ENCODE results near the gene LAMC1. TPM values are rescaled to one million over a fixed set of nuclear protein-coding genes. Genes with fewer than 3 reads are reported as not detected.

Gene LAMC1
- total and polyA plus RNA-seq, 10 of the 15 experiments (the other 5 are each of a cell fraction or from before 2014, with no cell fraction given) = 4.6 to 51.4 (median 25.6) TPM

- TF ChIP-seq RCOR1 (conservative IDR thresholded peaks at IDR 0.05; ENCODE audit: low read depth, low read length) = no peak
- no peak for TF ChIP-seq ZNF384 (IDR thresholded peaks at IDR 0.05; ENCODE audit: borderline replicate concordance, low read depth, low read length)
Measured at GRCh38 chr1:183147735-183148134, 124.5 kb downstream of the LAMC1 start (continued).

GRCh38 chr1:183148599-183148998 lies 125.4 kb downstream of the LAMC1 start:
- Histone ChIP-seq H2AFZ (ENCODE audit: control insufficient read depth, low read depth, low read length) (no peak overlapping the region), H3K4me3 (no peak overlapping the region), H3K4me1 (ENCODE audit: control insufficient read depth, insufficient read depth, low read length) (no peaks in the 10 kb centered on the region), H3K27me3 (replicated peaks in 1 of 2; ENCODE audit: control insufficient read depth in 2 of 2, insufficient read depth in 2 of 2, low read length in 1 of 2) (no peaks in the 10 kb centered on the region), H3K27ac (ENCODE audit: control insufficient read depth, insufficient read depth) (no peak overlapping the region), H4K20me1 (ENCODE audit: control insufficient read depth, insufficient read depth) (no peaks in the 10 kb centered on the region), H3K9ac (ENCODE audit: control insufficient read depth, insufficient read depth, low read length) (no peak overlapping the region), H3K79me2 (ENCODE audit: control insufficient read depth, insufficient read depth, low read length) (no peaks in the 10 kb centered on the region), H3K4me2 (ENCODE audit: control insufficient read depth, insufficient read depth) (no peak overlapping the region), H3K36me3 (ENCODE audit: control insufficient read depth in 2 of 2, insufficient read depth in 2 of 2, low read length in 1 of 2) (no peaks in the 10 kb centered on the region), H3K9me3 (replicated peaks; ENCODE audit: control insufficient read depth, insufficient read depth, low read length) (no peaks in the 10 kb centered on the region)
- in situ Hi-C loops (cut with MboI) (no loop called here), intact Hi-C loops (cut with micrococcal nuclease; ENCODE audit: unreplicated experiment) (no loop called here)
- no TSS peak for BruUV-seq (replicated peaks)
- POLR2A ChIA-PET = no interaction called here
- SMC1A ChIA-PET (ENCODE audit: uncharacterized antibody, unreplicated experiment) = no interaction called here
- no peak for FAIRE-seq
- DNase-seq (ENCODE audit: low read depth, low spot score) = no peak
- no peak; the same call in 1 of the 3 replicates for ATAC-seq
- CTCF ChIA-PET = interaction anchor here (1.4 kb wide), 1 partner anchor 186 kb away, joined by 5 read pairs; no protein-coding TSS in a partner anchor
- TF ChIP-seq TCF3 (IDR thresholded peaks at IDR 0.05; ENCODE audit: borderline replicate concordance, insufficient read depth, low read depth, low read length) (no peak), ZNF24 (IDR thresholded peaks at IDR 0.05) (no peak), CHD2 (IDR thresholded peaks at IDR 0.05; ENCODE audit: borderline replicate concordance, low read depth, low read length) (no peak), STAT3 (IDR thresholded peaks at IDR 0.05; ENCODE audit: low read depth, low read length) (no peak), ETV6 (conservative IDR thresholded peaks at IDR 0.05 in 1 of 2, IDR thresholded peaks at IDR 0.05 in 1 of 2; ENCODE audit: borderline replicate concordance in 1 of 2, low read depth in 1 of 2) (no peak), CHD4 (IDR thresholded peaks at IDR 0.05) (no peak), NFYB (IDR thresholded peaks at IDR 0.05; ENCODE audit: insufficient read depth, low read depth, low read length) (no peak), SP1 (IDR thresholded peaks at IDR 0.05; ENCODE audit: low read depth, low read length) (no peak), IKZF2 (IDR thresholded peaks at IDR 0.05) (no peak), TCF7 (IDR thresholded peaks at IDR 0.05; ENCODE audit: borderline replicate concordance) (no peak)
- RAD21 ChIA-PET (ENCODE audit: unreplicated experiment) = no interaction called here
- WGBS (ENCODE audit: insufficient coverage, insufficient replicate concordance, low lambda C conversion rate, missing lambda C conversion rate) = 90% methylated on average over 5 of the region's 5 CpGs
